ENCODE data around the gene CCNDBP1.
A peak's percentile ranks its signal among the peaks of the same experiment; 100 is the strongest.
"Not testable (repeated sequence)": the region's sequence is repeated elsewhere in the genome, so short reads cannot be mapped to it uniquely, and the experiment has no call there.

CCNDBP1 gene

GRCh38 chr15:43219929-43220928 is 35.0 kb downstream of the CCNDBP1 start:
- H3K4me3 Mint-ChIP-seq: no peak overlapping the region
- H3K27ac Mint-ChIP-seq: no peak overlapping the region
- H3K36me3 Mint-ChIP-seq (ENCODE audit: low read depth): no peaks in the 10 kb centered on the region
- H3K27me3 Mint-ChIP-seq: no peaks in the 10 kb centered on the region
- no peaks in the 10 kb centered on the region for H3K9me3 Mint-ChIP-seq
- no peaks in the 10 kb centered on the region for H3K4me1 Mint-ChIP-seq (ENCODE audit: low read depth)

- H3K27ac Mint-ChIP-seq: no peak within 1 kb of the TSS
- peaks cover 5% of the 10 kb centered on the region for H3K27me3 Mint-ChIP-seq
- no peaks in the 10 kb centered on the region for H3K9me3 Mint-ChIP-seq
- H3K4me3 Mint-ChIP-seq: no peak within 1 kb of the TSS
- peaks cover 7% of the 10 kb centered on the region for H3K4me1 Mint-ChIP-seq (ENCODE audit: low read depth)
- no peaks in the 10 kb centered on the region for H3K36me3 Mint-ChIP-seq (ENCODE audit: low read depth)
Observed at GRCh38 chr15:43220991-43221403, 35.8 kb downstream of the CCNDBP1 start, which contains the start of gene EPB42. Gene EPB42 (minus strand): TSS chr15:43221018. CDS start chr15:43220825, 193 bp downstream.

- H3K27ac Mint-ChIP-seq: no peak overlapping the region
- peaks cover 7% of the 10 kb centered on the region for H3K4me1 Mint-ChIP-seq (ENCODE audit: low read depth)
- H3K27me3 Mint-ChIP-seq: peaks cover 5% of the 10 kb centered on the region
- no peaks in the 10 kb centered on the region for H3K36me3 Mint-ChIP-seq (ENCODE audit: low read depth)
- no peak overlapping the region for H3K4me3 Mint-ChIP-seq
- no peaks in the 10 kb centered on the region for H3K9me3 Mint-ChIP-seq
Observed at GRCh38 chr15:43221422-43221821, 36.2 kb downstream of the CCNDBP1 start.

- H3K4me3 Mint-ChIP-seq: no peak overlapping the region
- H3K9me3 Mint-ChIP-seq: no peaks in the 10 kb centered on the region
- peaks cover 5% of the 10 kb centered on the region for H3K27me3 Mint-ChIP-seq
- peaks cover 7% of the 10 kb centered on the region for H3K4me1 Mint-ChIP-seq (ENCODE audit: low read depth)
- no peaks in the 10 kb centered on the region for H3K36me3 Mint-ChIP-seq (ENCODE audit: low read depth)
- H3K27ac Mint-ChIP-seq: peak overlapping the region; percentile 14
Observed at GRCh38 chr15:43225201-43225949, 40.2 kb downstream of the CCNDBP1 start.

- not testable (repeated sequence) for H3K9me3 Mint-ChIP-seq; H3K4me3 Mint-ChIP-seq; H3K4me1 Mint-ChIP-seq (ENCODE audit: low read depth); H3K36me3 Mint-ChIP-seq (ENCODE audit: low read depth); H3K27me3 Mint-ChIP-seq
- H3K27ac Mint-ChIP-seq: peak overlapping the region; percentile 14
Observed at GRCh38 chr15:43225950-43226255, 40.7 kb downstream of the CCNDBP1 start.

- Mint-ChIP-seq H3K27ac (no peak overlapping the region), H3K27me3 (peaks cover 5% of the 10 kb centered on the region), H3K9me3 (no peaks in the 10 kb centered on the region)
Observed at GRCh38 chr15:43226436-43227305, 41.5 kb downstream of the CCNDBP1 start.

GRCh38 chr15:43229977-43230376 is 44.8 kb downstream of the CCNDBP1 start:
- no peak overlapping the region for H3K4me3 Mint-ChIP-seq
- peaks cover 5% of the 10 kb centered on the region for H3K27me3 Mint-ChIP-seq
- H3K4me1 Mint-ChIP-seq (ENCODE audit: low read depth): peaks cover 7% of the 10 kb centered on the region
- H3K27ac Mint-ChIP-seq: no peak overlapping the region
- no peaks in the 10 kb centered on the region for H3K36me3 Mint-ChIP-seq (ENCODE audit: low read depth)
- no peaks in the 10 kb centered on the region for H3K9me3 Mint-ChIP-seq

More at GRCh38 chr15:43226436-43227305, 41.5 kb downstream of the CCNDBP1 start:
- Mint-ChIP-seq H3K4me3 (no peak overlapping the region), H3K4me1 (ENCODE audit: low read depth) (peaks cover 7% of the 10 kb centered on the region), H3K36me3 (ENCODE audit: low read depth) (no peaks in the 10 kb centered on the region)

GRCh38 chr15:43230640-43231115 is 45.5 kb downstream of the CCNDBP1 start:
- Mint-ChIP-seq H3K9me3 (no peaks in the 10 kb centered on the region), H3K36me3 (ENCODE audit: low read depth) (no peaks in the 10 kb centered on the region), H3K4me3 (no peak overlapping the region), H3K27ac (no peak overlapping the region), H3K4me1 (ENCODE audit: low read depth) (peaks cover 3% of the 10 kb centered on the region), H3K27me3 (peaks cover 2% of the 10 kb centered on the region)

- H3K4me3 Mint-ChIP-seq: no peak overlapping the region
- no peaks in the 10 kb centered on the region for H3K9me3 Mint-ChIP-seq
- no peaks in the 10 kb centered on the region for H3K36me3 Mint-ChIP-seq (ENCODE audit: low read depth)
- H3K27ac Mint-ChIP-seq: no peak overlapping the region
- no peaks in the 10 kb centered on the region for H3K27me3 Mint-ChIP-seq
- no peaks in the 10 kb centered on the region for H3K4me1 Mint-ChIP-seq (ENCODE audit: low read depth)
Observed at GRCh38 chr15:43232289-43232874, 47.2 kb downstream of the CCNDBP1 start.

- Mint-ChIP-seq H3K27ac (no peak overlapping the region), H3K4me1 (ENCODE audit: low read depth) (peaks cover 15% of the 10 kb centered on the region), H3K27me3 (no peaks in the 10 kb centered on the region), H3K4me3 (no peak overlapping the region), H3K36me3 (ENCODE audit: low read depth) (no peaks in the 10 kb centered on the region), H3K9me3 (no peaks in the 10 kb centered on the region)
Observed at GRCh38 chr15:43235536-43235935, 50.3 kb downstream of the CCNDBP1 start.

- H3K4me1 Mint-ChIP-seq (ENCODE audit: low read depth): peaks cover 15% of the 10 kb centered on the region
- no peaks in the 10 kb centered on the region for H3K9me3 Mint-ChIP-seq
- H3K4me3 Mint-ChIP-seq: no peak overlapping the region
- no peaks in the 10 kb centered on the region for H3K27me3 Mint-ChIP-seq
- H3K27ac Mint-ChIP-seq: no peak overlapping the region
- no peaks in the 10 kb centered on the region for H3K36me3 Mint-ChIP-seq (ENCODE audit: low read depth)
Observed at GRCh38 chr15:43237842-43238470, 52.8 kb downstream of the CCNDBP1 start.

- Mint-ChIP-seq H3K4me1 (ENCODE audit: low read depth) (peaks cover 15% of the 10 kb centered on the region), H3K36me3 (ENCODE audit: low read depth) (no peaks in the 10 kb centered on the region), H3K27me3 (no peaks in the 10 kb centered on the region), H3K27ac (no peak overlapping the region), H3K9me3 (no peaks in the 10 kb centered on the region), H3K4me3 (no peak overlapping the region)
Observed at GRCh38 chr15:43238671-43239131, 53.5 kb downstream of the CCNDBP1 start.

GRCh38 chr15:43239732-43240491 is 54.7 kb downstream of the CCNDBP1 start:
- peak overlapping the region; percentile 45 for H3K27ac Mint-ChIP-seq
- no peak overlapping the region for H3K4me3 Mint-ChIP-seq
- H3K9me3 Mint-ChIP-seq: no peaks in the 10 kb centered on the region
- no peaks in the 10 kb centered on the region for H3K27me3 Mint-ChIP-seq
- peaks cover 15% of the 10 kb centered on the region for H3K4me1 Mint-ChIP-seq (ENCODE audit: low read depth)
- H3K36me3 Mint-ChIP-seq (ENCODE audit: low read depth): no peaks in the 10 kb centered on the region
